K562 (cell line): ENCODE measurements around the gene LAMB1. TPM values are rescaled to one million over a fixed set of nuclear protein-coding genes. Genes with fewer than 3 reads are reported as not detected.

Experiments used
- ATAC-seq: fragments of 200-7000 bp; cut with Tn5 transposase; 3 replicates; pipeline ENCODE4 v1.9.1; 2020; ENCODE audit warnings: moderate library complexity
- BruUV-seq: library from RNA; stranded (reverse); fragments of 400-500 nt; replicated peaks from 2 replicates; lab custom pipeline; 2021; lab: Mats Ljungman, UMichigan
- CTCF ChIA-PET: fragments of 300-600 bp; formaldehyde crosslinking; extraction: SDS; loops from one replicate; lab custom pipeline; 2021; ENCODE audit warnings: low intra/inter-chr PET ratio; lab: Yijun Ruan, JAX
- POLR2A ChIA-PET: fragments of 300-600, 350-650 bp; sonication (Branson Sonifier 250); formaldehyde crosslinking; extraction: SDS; loops from one replicate; lab custom pipeline; 2021; ENCODE audit warnings: antibody characterized with exemption, inconsistent platforms; lab: Yijun Ruan, JAX
- DNase-seq, 4 experiments: peaks; one replicate each; pipeline versions ENCODE4 v3.0.0 to v3.0.0-alpha.2; 2011 to 2018; ENCODE audit warnings: low spot score in 3 of 4, mixed read lengths in 3 of 4; ENCODE audit errors: extremely low read depth in 1 of 4
- FAIRE-seq: peaks from 2 replicates; lab custom pipeline; 2011; peaks lifted over from hg19 to GRCh38; lab: Jason Lieb, UNC
- H2AFZ ChIP-seq: 2 replicates; pipeline ENCODE4 v1.6.0; 2011; ENCODE audit warnings: low read depth, low read length, control low read depth, inconsistent platforms
- H3K27ac ChIP-seq: fragments of 200-600 bp; 3 replicates; pipeline ENCODE4 v1.8.0; 2011; ENCODE audit warnings: low read depth, mild to moderate bottlenecking, control low read depth, inconsistent platforms, low read length, moderate library complexity, mixed read lengths; ENCODE audit errors: extremely low read depth
- H3K27me3 ChIP-seq, 2 experiments: fragments of 300-600 bp in 1 of 2; 2 replicates in 1 of 2; 3 replicates in 1 of 2; pipeline versions ENCODE4 v1.6.0 to v1.8.0; 2011; ENCODE audit warnings: inconsistent platforms in 2 of 2, low read length in 2 of 2, mild to moderate bottlenecking in 1 of 2, mixed read lengths in 1 of 2, moderate library complexity in 1 of 2; ENCODE audit not compliant: control insufficient read depth in 2 of 2, insufficient read depth in 2 of 2
- H3K36me3 ChIP-seq: fragments of 300-600 bp; 3 replicates; pipeline ENCODE4 v1.8.0; 2011; ENCODE audit warnings: mild to moderate bottlenecking, low read length, inconsistent platforms; ENCODE audit not compliant: control insufficient read depth, insufficient read depth
- H3K4me1 ChIP-seq, 2 experiments: fragments of 200-600 bp in 1 of 2; replicated peaks in 1 of 2; 2 replicates in 1 of 2; 3 replicates in 1 of 2; pipeline versions ENCODE4 v1.5.1 to v1.8.0; 2011; ENCODE audit warnings: inconsistent platforms in 2 of 2, low read length in 2 of 2, mild to moderate bottlenecking in 1 of 2, mixed read lengths in 1 of 2, moderate library complexity in 1 of 2; ENCODE audit not compliant: control insufficient read depth in 2 of 2, insufficient read depth in 2 of 2
- H3K4me2 ChIP-seq: 2 replicates; pipeline ENCODE4 v1.6.1; 2011; ENCODE audit warnings: low read length, control low read depth, inconsistent platforms, mixed read lengths; ENCODE audit not compliant: insufficient read depth
- H3K4me3 ChIP-seq: fragments of 200-600 bp; sonication (generic), shearing (Covaris generic); 2 replicates; pipeline ENCODE4 v1.5.1; 2016; ENCODE audit warnings: control low read depth, inconsistent platforms
- H3K79me2 ChIP-seq: fragments of 200-600 bp; 3 replicates; pipeline ENCODE4 v1.8.0; 2011; ENCODE audit warnings: low read length, inconsistent platforms; ENCODE audit not compliant: control insufficient read depth, insufficient read depth
- H3K9ac ChIP-seq, 2 experiments: 2 replicates each; pipeline versions ENCODE4 v1.6.0 to v1.6.1; 2011; ENCODE audit warnings: low read depth in 2 of 2, low read length in 2 of 2, control low read depth in 1 of 2, inconsistent platforms in 1 of 2, mild to moderate bottlenecking in 1 of 2, mixed read lengths in 1 of 2; ENCODE audit not compliant: insufficient read depth in 1 of 2
- H3K9me1 ChIP-seq: one replicate; pipeline ENCODE4 v1.6.0; 2011; ENCODE audit warnings: inconsistent platforms, mild to moderate bottlenecking, low read length, moderate library complexity; ENCODE audit not compliant: control insufficient read depth, insufficient read depth
- H3K9me3 ChIP-seq: replicated peaks from 2 replicates; pipeline ENCODE4 v1.5.1; 2011; ENCODE audit warnings: low read depth, low read length, inconsistent platforms; ENCODE audit not compliant: control insufficient read depth, insufficient read depth
- H4K20me1 ChIP-seq: replicated peaks from 2 replicates; pipeline ENCODE4 v1.6.1; 2011; ENCODE audit warnings: low read length, inconsistent platforms, mixed read lengths; ENCODE audit not compliant: control insufficient read depth, insufficient read depth
- CBFB ChIP-seq: sonication (generic); formaldehyde crosslinking; IDR thresholded peaks from 2 replicates; pipeline ENCODE4 v1.4.0; 2020; ENCODE audit warnings: mild to moderate bottlenecking, missing genetic modification reagents
- IRF2 ChIP-seq: sonication (generic); formaldehyde crosslinking; IDR thresholded peaks from 2 replicates; pipeline ENCODE4 v1.8.1; 2022; ENCODE audit warnings: mild to moderate bottlenecking, missing genetic modification reagents
- NKRF ChIP-seq: fragments of 450-650 bp; IDR thresholded peaks from 2 replicates; pipeline ENCODE4 v1.6.1; 2016; ENCODE audit warnings: borderline replicate concordance
- WGBS: fragments of 100-300 bp; shearing (Covaris generic); methylation state at CpG from one replicate; pipeline ENCODE4 v1.1.6; 2016; ENCODE audit warnings: low coverage, mixed read lengths; ENCODE audit not compliant: insufficient coverage; ENCODE audit errors: missing lambda C conversion rate; 5-methylcytosine and 5-hydroxymethylcytosine counted together
- in situ Hi-C: fragments of 300-500 bp; cut with MboI; formaldehyde crosslinking; loops from 4 replicates; pipeline ENCODE4 v1.15.0; 2018; ENCODE audit warnings: inconsistent platforms, mixed read lengths
- intact Hi-C: fragments of 100-400 bp; cut with micrococcal nuclease; formaldehyde crosslinking; loops from 2 replicates; pipeline ENCODE4 v1.14.2; 2022
- polyA plus RNA-seq, 8 experiments: library from polyadenylated mRNA; depleted of rRNA in 4 of 8; stranded (reverse) in 5 of 8; unstranded in 3 of 8; fragments of >200 nt; fragmentation: Nextera tagmentation in 2 of 8; fragmentation: Illumina TruSeq in 1 of 8; extraction: Ambion mirVana in 2 of 8; extraction: Trizol in 1 of 8; gene quantifications; 2 replicates each; pipeline versions ENCODE4 v1.2.1 to v1.2.3, GENCODE V29; 2011 to 2014; ENCODE audit warnings: inconsistent platforms in 1 of 8, missing spikeins in 1 of 8
- total RNA-seq, 7 experiments: library from RNA; depleted of rRNA in 6 of 7; stranded (reverse); fragments of >200 nt in 6 of 7; fragmentation: Illumina TruSeq in 2 of 7; extraction: Trizol in 2 of 7; gene quantifications; 2 replicates each; pipeline versions ENCODE4 v1.2.1 to v1.2.3, GENCODE V29; 2011 to 2021; ENCODE audit warnings: low replicate concordance in 1 of 7

Gene LAMB1
- total and polyA plus RNA-seq, 9 of the 15 experiments (the other 6 are each of a cell fraction or from before 2014, with no cell fraction given) = 6.0 to 17.7 (median 12.3) TPM

DNA sequence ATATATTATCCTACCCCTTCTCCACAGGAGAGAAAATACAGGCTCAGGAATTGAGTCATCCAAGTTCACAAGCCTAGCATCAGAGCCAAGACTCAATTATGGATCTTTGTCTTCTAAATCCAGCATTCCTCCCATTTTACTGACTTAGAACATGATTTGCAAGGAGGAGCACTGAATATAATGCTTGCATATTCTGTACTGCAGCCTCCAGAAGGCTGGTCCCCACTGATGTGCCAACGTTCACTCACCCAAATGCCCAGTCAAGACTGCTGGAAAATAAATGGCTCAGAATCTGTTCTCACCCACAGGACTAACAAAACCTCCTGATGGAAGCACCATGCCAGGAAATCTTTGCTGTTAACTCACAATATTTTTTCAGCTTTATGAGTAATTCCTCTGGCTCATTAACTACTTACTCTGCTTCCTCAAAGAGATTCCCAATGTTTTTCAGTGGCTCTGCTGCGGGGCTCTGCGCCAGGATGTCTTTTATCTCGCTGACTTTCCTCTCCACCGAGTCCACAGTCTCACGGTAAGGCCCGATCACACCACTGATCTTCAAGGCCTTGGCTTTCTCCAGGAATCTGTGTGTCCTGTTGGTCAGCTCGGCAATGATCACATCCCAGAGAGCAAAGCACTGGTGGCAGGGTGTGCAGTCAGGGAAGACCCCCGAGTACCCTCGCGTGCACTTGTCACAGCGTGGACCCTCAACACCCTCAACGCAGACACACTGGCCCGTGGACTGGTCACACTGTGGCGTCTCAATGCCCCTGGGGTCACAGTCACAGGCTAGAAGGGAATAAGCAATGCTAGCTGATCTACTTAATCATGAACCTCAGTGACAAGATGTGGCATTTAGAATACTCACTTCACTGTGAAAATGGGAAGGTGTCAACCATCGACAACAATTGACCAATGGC lies 63.1 kb downstream of the LAMB1 start:
- Histone ChIP-seq H2AFZ (no peak overlapping the region), H3K27ac (no peak overlapping the region), H3K4me2 (no peak overlapping the region), H3K9ac (no peak overlapping the region), H3K36me3 (peaks cover 55% of the 10 kb centered on the region), H3K9me1 (no peaks in the 10 kb centered on the region), H3K4me3 (no peak overlapping the region), H3K27me3 (no peaks in the 10 kb centered on the region), H3K79me2 (no peaks in the 10 kb centered on the region), H3K4me1 (no peaks in the 10 kb centered on the region), H3K9me3 (no peaks in the 10 kb centered on the region), H4K20me1 (no peaks in the 10 kb centered on the region)
- CTCF ChIA-PET = no interaction called here
- WGBS = 90% methylated on average over 16 of the region's 16 CpGs
- ATAC-seq (no peak), FAIRE-seq (no peak), DNase-seq (no peak)
- peak; percentile 75; the same call in 1 of the 2 replicates for TF ChIP-seq IRF2 (CRISPR knock-in tag)
- 0 out of 2 replicates have a peak, but pooled peaks have one; percentile 22 for TF ChIP-seq CBFB
- no peak for TF ChIP-seq NKRF
- in situ Hi-C loops (no loop called here), intact Hi-C loops (no loop called here)
- no TSS peak for BruUV-seq
- POLR2A ChIA-PET = interaction anchor here (2.1 kb wide), 1 partner anchor 11 kb away, joined by 7 read pairs; no protein-coding TSS in a partner anchor
